SK-N-SH treated with all-trans-retinoic acid at 6 μM for 48 hours (cell line): ENCODE measurements around the gene FBXO48.

Experiments used
- ATAC-seq: fragments of 200-7000 bp; cut with Tn5 transposase; 3 replicates; pipeline ENCODE4 v1.9.1; 2020; ENCODE audit warnings: mild to moderate bottlenecking, moderate library complexity
- ARNTL ChIP-seq: fragments of 450-650 bp; formaldehyde crosslinking; IDR thresholded peaks from 2 replicates; pipeline ENCODE4 v1.5.0; 2020; ENCODE audit warnings: low read depth, mild to moderate bottlenecking, moderate library complexity, borderline replicate concordance
- BACH2 ChIP-seq: fragments of 250-450 bp; sonication (Bioruptor Pico); IDR thresholded peaks from 2 replicates; pipeline ENCODE4 v1.9.0; 2021; ENCODE audit warnings: mild to moderate bottlenecking, borderline replicate concordance
- ESRRG ChIP-seq: fragments of 250-450 bp; sonication (Bioruptor Pico); IDR thresholded peaks from 2 replicates; pipeline ENCODE4 v1.6.1; 2021; ENCODE audit warnings: mild to moderate bottlenecking
- GLIS3 ChIP-seq: fragments of 250-450 bp; sonication (Bioruptor Pico); IDR thresholded peaks from 2 replicates; pipeline ENCODE4 v1.5.0; 2020; ENCODE audit warnings: mild to moderate bottlenecking, moderate library complexity
- ISL1 ChIP-seq: fragments of 250-450 bp; sonication (Bioruptor Pico); IDR thresholded peaks from 2 replicates; pipeline ENCODE4 v2.1.2; 2022; ENCODE audit warnings: mild to moderate bottlenecking, moderate library complexity
- POU6F1 ChIP-seq: fragments of 250-450 bp; sonication (Bioruptor Pico); IDR thresholded peaks from 2 replicates; pipeline ENCODE4 v1.8.0; 2021; ENCODE audit warnings: low read depth, mild to moderate bottlenecking, moderate library complexity, borderline replicate concordance
- PPARA ChIP-seq: fragments of 250-450 bp; sonication (Bioruptor Pico); IDR thresholded peaks from 2 replicates; pipeline ENCODE4 v1.5.0; 2020; ENCODE audit warnings: mild to moderate bottlenecking, borderline replicate concordance
- RARB ChIP-seq: fragments of 250-450 bp; sonication (Bioruptor Pico); IDR thresholded peaks from 2 replicates; pipeline ENCODE4 v1.8.0; 2021; ENCODE audit warnings: mild to moderate bottlenecking, moderate library complexity
- SNAI2 ChIP-seq: fragments of 250-450 bp; sonication (Bioruptor Pico); IDR thresholded peaks from 2 replicates; pipeline ENCODE4 v1.5.0; 2020; ENCODE audit warnings: mild to moderate bottlenecking, moderate library complexity
- TOX ChIP-seq: fragments of 250-450 bp; sonication (Bioruptor Pico); IDR thresholded peaks from 2 replicates; pipeline ENCODE4 v1.8.0; 2021; ENCODE audit warnings: mild to moderate bottlenecking, moderate library complexity, borderline replicate concordance
- TSHZ2 ChIP-seq: fragments of 250-450 bp; sonication (Bioruptor Pico); IDR thresholded peaks from 2 replicates; pipeline ENCODE4 v1.5.0; 2020; ENCODE audit warnings: mild to moderate bottlenecking, moderate library complexity
- ZC3H10 ChIP-seq: fragments of 250-450 bp; sonication (Bioruptor Pico); IDR thresholded peaks from 2 replicates; pipeline ENCODE4 v1.5.1; 2021; ENCODE audit warnings: mild to moderate bottlenecking, moderate library complexity
- ZFP3 ChIP-seq: fragments of 250-450 bp; sonication (Bioruptor Pico); IDR thresholded peaks from 2 replicates; pipeline ENCODE4 v1.5.0; 2020; ENCODE audit warnings: mild to moderate bottlenecking, moderate library complexity
- ZFP30 ChIP-seq: fragments of 450-650 bp; formaldehyde crosslinking; IDR thresholded peaks from 2 replicates; pipeline ENCODE4 v1.5.0; 2022; ENCODE audit warnings: mild to moderate bottlenecking, moderate library complexity
- ZNF565 ChIP-seq: fragments of 450-650 bp; formaldehyde crosslinking; conservative IDR thresholded peaks from 2 replicates; pipeline ENCODE4 v1.5.0; 2020; ENCODE audit warnings: low read depth, mild to moderate bottlenecking, moderate library complexity
- ZNF70 ChIP-seq: fragments of 450-650 bp; formaldehyde crosslinking; IDR thresholded peaks from 2 replicates; pipeline ENCODE4 v1.5.0; 2020; ENCODE audit warnings: mild to moderate bottlenecking, moderate library complexity
- ZNF8 ChIP-seq: fragments of 450-650 bp; formaldehyde crosslinking; IDR thresholded peaks from 2 replicates; pipeline ENCODE4 v1.5.0; 2020; ENCODE audit warnings: mild to moderate bottlenecking, moderate library complexity
- TF ChIP-seq, protein P1 (sequence below): fragments of 250-450 bp; sonication (Bioruptor Pico); IDR thresholded peaks from 2 replicates; pipeline ENCODE4 v1.8.0; 2020; ENCODE audit warnings: mild to moderate bottlenecking, moderate library complexity, borderline replicate concordance
- TF ChIP-seq, protein P2 (sequence below): fragments of 250-450 bp; sonication (Bioruptor Pico); IDR thresholded peaks from 2 replicates; pipeline ENCODE4 v1.5.1; 2021; ENCODE audit warnings: mild to moderate bottlenecking, moderate library complexity
- TF ChIP-seq, protein P3 (sequence below): fragments of 250-450 bp; sonication (Bioruptor Pico); IDR thresholded peaks from 2 replicates; pipeline ENCODE4 v1.5.1; 2020; ENCODE audit warnings: low read depth, mild to moderate bottlenecking, moderate library complexity

Gene FBXO48

GRCh38 chr2:68464651-68465050 lies 2.4 kb downstream of the FBXO48 start:
- no peak for TF ChIP-seq PPARA (CRISPR knock-in tag)
- no peak for TF ChIP-seq SNAI2
- TF ChIP-seq, protein P1, sequence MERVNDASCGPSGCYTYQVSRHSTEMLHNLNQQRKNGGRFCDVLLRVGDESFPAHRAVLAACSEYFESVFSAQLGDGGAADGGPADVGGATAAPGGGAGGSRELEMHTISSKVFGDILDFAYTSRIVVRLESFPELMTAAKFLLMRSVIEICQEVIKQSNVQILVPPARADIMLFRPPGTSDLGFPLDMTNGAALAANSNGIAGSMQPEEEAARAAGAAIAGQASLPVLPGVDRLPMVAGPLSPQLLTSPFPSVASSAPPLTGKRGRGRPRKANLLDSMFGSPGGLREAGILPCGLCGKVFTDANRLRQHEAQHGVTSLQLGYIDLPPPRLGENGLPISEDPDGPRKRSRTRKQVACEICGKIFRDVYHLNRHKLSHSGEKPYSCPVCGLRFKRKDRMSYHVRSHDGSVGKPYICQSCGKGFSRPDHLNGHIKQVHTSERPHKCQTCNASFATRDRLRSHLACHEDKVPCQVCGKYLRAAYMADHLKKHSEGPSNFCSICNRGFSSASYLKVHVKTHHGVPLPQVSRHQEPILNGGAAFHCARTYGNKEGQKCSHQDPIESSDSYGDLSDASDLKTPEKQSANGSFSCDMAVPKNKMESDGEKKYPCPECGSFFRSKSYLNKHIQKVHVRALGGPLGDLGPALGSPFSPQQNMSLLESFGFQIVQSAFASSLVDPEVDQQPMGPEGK (CRISPR knock-in tag) = no peak
- TF ChIP-seq ZFP3 (CRISPR knock-in tag) = no peak
- no peak for TF ChIP-seq ISL1 (CRISPR knock-in tag)
- TF ChIP-seq ESRRG = no peak
- TF ChIP-seq ZFP30 = no peak
- no peak for TF ChIP-seq ZNF565 (CRISPR knock-in tag)
- TF ChIP-seq ARNTL = no peak
- no peak for TF ChIP-seq TOX (CRISPR knock-in tag)
- TF ChIP-seq TSHZ2 (CRISPR knock-in tag) = no peak
- no peak for TF ChIP-seq ZC3H10 (CRISPR knock-in tag)
- TF ChIP-seq POU6F1 = no peak
- no peak for TF ChIP-seq ZNF8 (CRISPR knock-in tag)
- TF ChIP-seq, protein P2, sequence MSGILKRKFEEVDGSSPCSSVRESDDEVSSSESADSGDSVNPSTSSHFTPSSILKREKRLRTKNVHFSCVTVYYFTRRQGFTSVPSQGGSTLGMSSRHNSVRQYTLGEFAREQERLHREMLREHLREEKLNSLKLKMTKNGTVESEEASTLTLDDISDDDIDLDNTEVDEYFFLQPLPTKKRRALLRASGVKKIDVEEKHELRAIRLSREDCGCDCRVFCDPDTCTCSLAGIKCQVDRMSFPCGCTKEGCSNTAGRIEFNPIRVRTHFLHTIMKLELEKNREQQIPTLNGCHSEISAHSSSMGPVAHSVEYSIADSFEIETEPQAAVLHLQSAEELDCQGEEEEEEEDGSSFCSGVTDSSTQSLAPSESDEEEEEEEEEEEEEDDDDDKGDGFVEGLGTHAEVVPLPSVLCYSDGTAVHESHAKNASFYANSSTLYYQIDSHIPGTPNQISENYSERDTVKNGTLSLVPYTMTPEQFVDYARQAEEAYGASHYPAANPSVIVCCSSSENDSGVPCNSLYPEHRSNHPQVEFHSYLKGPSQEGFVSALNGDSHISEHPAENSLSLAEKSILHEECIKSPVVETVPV (CRISPR knock-in tag) = no peak
- no peak for TF ChIP-seq RARB (CRISPR knock-in tag)
- TF ChIP-seq, protein P3, sequence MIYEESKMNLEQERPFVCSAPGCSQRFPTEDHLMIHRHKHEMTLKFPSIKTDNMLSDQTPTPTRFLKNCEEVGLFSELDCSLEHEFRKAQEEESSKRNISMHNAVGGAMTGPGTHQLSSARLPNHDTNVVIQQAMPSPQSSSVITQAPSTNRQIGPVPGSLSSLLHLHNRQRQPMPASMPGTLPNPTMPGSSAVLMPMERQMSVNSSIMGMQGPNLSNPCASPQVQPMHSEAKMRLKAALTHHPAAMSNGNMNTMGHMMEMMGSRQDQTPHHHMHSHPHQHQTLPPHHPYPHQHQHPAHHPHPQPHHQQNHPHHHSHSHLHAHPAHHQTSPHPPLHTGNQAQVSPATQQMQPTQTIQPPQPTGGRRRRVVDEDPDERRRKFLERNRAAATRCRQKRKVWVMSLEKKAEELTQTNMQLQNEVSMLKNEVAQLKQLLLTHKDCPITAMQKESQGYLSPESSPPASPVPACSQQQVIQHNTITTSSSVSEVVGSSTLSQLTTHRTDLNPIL = no peak
- no peak for TF ChIP-seq BACH2 (CRISPR knock-in tag)
- TF ChIP-seq ZNF70 (CRISPR knock-in tag) = no peak
- no peak for TF ChIP-seq GLIS3 (CRISPR knock-in tag)
- ATAC-seq = no peak

DNA sequence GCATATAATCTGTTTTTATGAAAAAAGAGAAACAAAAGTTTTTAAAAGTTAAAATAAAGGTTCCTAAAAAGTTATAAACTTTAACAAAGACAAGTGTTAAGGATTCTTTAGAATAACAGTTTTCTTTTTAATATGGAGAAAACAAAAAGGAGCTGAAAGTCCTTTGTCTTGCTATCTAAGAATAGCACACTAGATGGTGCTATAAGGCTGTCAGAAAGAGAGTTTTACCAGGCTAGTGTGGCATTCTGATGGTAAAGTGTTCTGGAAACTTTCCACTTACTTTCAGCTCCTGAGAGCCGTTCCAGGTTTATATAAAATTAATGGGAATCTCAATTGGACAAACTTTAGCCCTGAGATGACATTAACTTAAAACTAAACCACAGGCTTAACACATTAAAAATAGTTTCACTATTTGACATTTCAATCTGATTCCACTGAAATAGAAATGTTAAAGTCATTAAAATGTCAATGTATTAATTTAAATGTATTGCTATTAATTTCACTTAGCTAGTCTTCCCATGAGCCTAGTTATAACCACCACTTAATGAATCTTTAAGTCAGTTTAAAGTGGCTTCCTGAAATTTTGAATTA lies 3.7 kb downstream of the FBXO48 start:
- TF ChIP-seq ISL1 (CRISPR knock-in tag) (0 out of 2 replicates have a peak, but pooled peaks have one; percentile 12), ZFP3 (CRISPR knock-in tag) (no peak), PPARA (CRISPR knock-in tag) (no peak), TSHZ2 (CRISPR knock-in tag) (no peak)
- no peak for ATAC-seq
